GM18517 (cell line): ENCODE data around the gene ZNF407.

Experiments
- ATAC-seq: cut with Tn5 transposase; IDR thresholded peaks from one replicate; pipeline ENCODE4 v1.9.1; 2021; ENCODE audit warnings: mild to moderate bottlenecking, moderate library complexity; ENCODE audit not compliant: unreplicated experiment

ZNF407 gene

GRCh38 chr18:74784752-74785151 is 187.1 kb downstream of the ZNF407 start:
- ATAC-seq: no peak

- ATAC-seq: no peak
Measured at GRCh38 chr18:74785632-74786031, 188.0 kb downstream of the ZNF407 start.

- ATAC-seq: no peak
Measured at GRCh38 chr18:74788657-74789056, 191.0 kb downstream of the ZNF407 start.

- no peak for ATAC-seq
Measured at GRCh38 chr18:74789078-74789477, 191.4 kb downstream of the ZNF407 start.

- no peak for ATAC-seq
Measured at GRCh38 chr18:74790451-74790850, 192.8 kb downstream of the ZNF407 start.

- no peak for ATAC-seq
Measured at GRCh38 chr18:74791501-74792194, 194.0 kb downstream of the ZNF407 start.

GRCh38 chr18:74793746-74794145 is 196.1 kb downstream of the ZNF407 start:
- no peak for ATAC-seq

GRCh38 chr18:74795751-74796150 is 198.1 kb downstream of the ZNF407 start:
- ATAC-seq: no peak

GRCh38 chr18:74796211-74796610 is 198.5 kb downstream of the ZNF407 start:
- no peak for ATAC-seq

- ATAC-seq: peak; percentile 100
Measured at GRCh38 chr18:74796841-74797576, 199.3 kb downstream of the ZNF407 start.

- peak; percentile 40 for ATAC-seq
Measured at GRCh38 chr18:74797577-74798151, 200.0 kb downstream of the ZNF407 start.

- ATAC-seq: no peak
Measured at GRCh38 chr18:74799542-74799941, 201.9 kb downstream of the ZNF407 start.

- ATAC-seq: no peak
Measured at GRCh38 chr18:74800098-74800497, 202.4 kb downstream of the ZNF407 start.

GRCh38 chr18:74803117-74803516 is 205.4 kb downstream of the ZNF407 start:
- no peak for ATAC-seq

- ATAC-seq: no peak
Measured at GRCh38 chr18:74803769-74804168, 206.1 kb downstream of the ZNF407 start.

- no peak for ATAC-seq
Measured at GRCh38 chr18:74804677-74805076, 207.0 kb downstream of the ZNF407 start.

- ATAC-seq: no peak
Measured at GRCh38 chr18:74806073-74806472, 208.4 kb downstream of the ZNF407 start.

- ATAC-seq: peak; percentile 98
Measured at GRCh38 chr18:74806700-74807416, 209.2 kb downstream of the ZNF407 start.

GRCh38 chr18:74817576-74817975 is 219.9 kb downstream of the ZNF407 start:
- ATAC-seq: no peak

- ATAC-seq: no peak
Measured at GRCh38 chr18:74818516-74819175, 221.0 kb downstream of the ZNF407 start.
